GM12878 (cell line): ENCODE data around the gene LRCH4. TPM values are rescaled to one million over a fixed set of nuclear protein-coding genes. Genes with fewer than 3 reads are reported as not detected.

Experiments used
- ATAC-seq: fragments of 200-7000 bp; cut with Tn5 transposase; 3 replicates; pipeline ENCODE4 v1.9.1; 2020; ENCODE audit warnings: mild to moderate bottlenecking, moderate library complexity
- BruUV-seq: library from RNA; stranded (reverse); fragments of 400-500 nt; replicated peaks from 2 replicates; lab custom pipeline; 2021; lab: Mats Ljungman, UMichigan
- CTCF ChIA-PET: fragments of 300-600 bp; sonication (Branson Sonifier 250); formaldehyde crosslinking; extraction: SDS; loops from one replicate; lab custom pipeline; 2021; ENCODE audit warnings: inconsistent platforms; lab: Yijun Ruan, JAX
- POLR2A ChIA-PET: fragments of 350-600 bp; formaldehyde crosslinking; extraction: SDS; loops from one replicate; lab custom pipeline; 2021; ENCODE audit warnings: inconsistent platforms; lab: Charles Lee
- RAD21 ChIA-PET: fragments of 300-600 bp; sonication (Branson Sonifier 250); formaldehyde crosslinking; loops from one replicate; lab custom pipeline; 2023; ENCODE audit warnings: antibody characterized with exemption; ENCODE audit not compliant: unreplicated experiment; lab: Charles Lee
- SMC1A ChIA-PET: fragments of 300-600 bp; sonication (Branson Sonifier 250); formaldehyde crosslinking; loops from one replicate; lab custom pipeline; 2023; ENCODE audit not compliant: unreplicated experiment, uncharacterized antibody; lab: Charles Lee
- DNase-seq: peaks from one replicate; pipeline ENCODE4 v3.0.0-alpha.2; 2011; ENCODE audit warnings: low read depth, low spot score
- FAIRE-seq: peaks from 3 replicates; lab custom pipeline; 2011; peaks lifted over from hg19 to GRCh38; lab: Jason Lieb, UNC
- H2AFZ ChIP-seq: 2 replicates; pipeline ENCODE4 v1.6.0; 2011; ENCODE audit warnings: low read depth, low read length, control low read depth; ENCODE audit not compliant: control insufficient read depth
- H3K27ac ChIP-seq: 2 replicates; pipeline ENCODE4 v1.5.1; 2011; ENCODE audit warnings: control low read depth; ENCODE audit not compliant: control insufficient read depth, insufficient read depth
- H3K27me3 ChIP-seq, 2 experiments: replicated peaks in 1 of 2; 2 replicates each; pipeline versions ENCODE4 v1.6.0 to v1.6.1; 2011; ENCODE audit warnings: low read length in 1 of 2; ENCODE audit not compliant: control insufficient read depth in 2 of 2, insufficient read depth in 2 of 2
- H3K36me3 ChIP-seq, 2 experiments: 2 replicates each; pipeline ENCODE4 v1.5.1; 2011; ENCODE audit warnings: low read length in 1 of 2; ENCODE audit not compliant: control insufficient read depth in 2 of 2, insufficient read depth in 2 of 2
- H3K4me1 ChIP-seq: 2 replicates; pipeline ENCODE4 v1.6.1; 2011; ENCODE audit warnings: mild to moderate bottlenecking, low read length, moderate library complexity, mixed read lengths; ENCODE audit not compliant: control insufficient read depth, insufficient read depth
- H3K4me2 ChIP-seq: 2 replicates; pipeline ENCODE4 v1.6.0; 2011; ENCODE audit warnings: control low read depth; ENCODE audit not compliant: control insufficient read depth, insufficient read depth
- H3K4me3 ChIP-seq: fragments of 200-600 bp; sonication (generic); 2 replicates; pipeline ENCODE4 v1.5.1; 2016
- H3K79me2 ChIP-seq: 2 replicates; pipeline ENCODE4 v1.6.0; 2011; ENCODE audit warnings: low read length; ENCODE audit not compliant: control insufficient read depth, insufficient read depth
- H3K9ac ChIP-seq: 2 replicates; pipeline ENCODE4 v1.8.0; 2011; ENCODE audit warnings: low read length, control low read depth, mixed read lengths; ENCODE audit not compliant: control insufficient read depth, insufficient read depth
- H3K9me3 ChIP-seq: replicated peaks from 3 replicates; pipeline ENCODE4 v1.5.1; 2011; ENCODE audit warnings: mild to moderate bottlenecking, low read length; ENCODE audit not compliant: control insufficient read depth, insufficient read depth
- H4K20me1 ChIP-seq: 2 replicates; pipeline ENCODE4 v1.6.0; 2011; ENCODE audit not compliant: control insufficient read depth, insufficient read depth
- BHLHE40 ChIP-seq, 2 experiments: fragments of 450-650 bp in 1 of 2; IDR thresholded peaks; 2 replicates each; pipeline ENCODE4 v1.6.1; 2011 to 2017; ENCODE audit warnings: low read depth in 2 of 2, borderline replicate concordance in 1 of 2, improper control_type of control experiment in 1 of 2, low read length in 1 of 2, mild to moderate bottlenecking in 1 of 2
- BMI1 ChIP-seq: fragments of 450-650 bp; IDR thresholded peaks from 2 replicates; pipeline ENCODE4 v1.6.1; 2016; ENCODE audit warnings: mild to moderate bottlenecking, moderate library complexity, borderline replicate concordance
- CREB1 ChIP-seq: IDR thresholded peaks from 2 replicates; pipeline ENCODE4 v1.6.1; 2012; ENCODE audit warnings: low read depth, mild to moderate bottlenecking, inconsistent platforms
- FOXM1 ChIP-seq: IDR thresholded peaks from 2 replicates; pipeline ENCODE4 v1.6.1; 2012; ENCODE audit warnings: low read depth, mild to moderate bottlenecking, inconsistent platforms, low read length, moderate library complexity
- KLF5 ChIP-seq: fragments of 450-650 bp; IDR thresholded peaks from 2 replicates; pipeline ENCODE4 v1.6.1; 2014; ENCODE audit warnings: mild to moderate bottlenecking; ENCODE audit not compliant: partially characterized antibody
- MLLT1 ChIP-seq: fragments of 450-650 bp; IDR thresholded peaks from 2 replicates; pipeline ENCODE4 v1.6.1; 2016; ENCODE audit warnings: mild to moderate bottlenecking
- MTA2 ChIP-seq: fragments of 450-650 bp; IDR thresholded peaks from 2 replicates; pipeline ENCODE4 v1.6.1; 2016; ENCODE audit warnings: low read depth, mild to moderate bottlenecking, moderate library complexity
- NRF1 ChIP-seq: conservative IDR thresholded peaks from 2 replicates; pipeline ENCODE4 v1.6.1; 2011; ENCODE audit warnings: mild to moderate bottlenecking, low read depth, low read length, improper control_type of control experiment
- POLR2A ChIP-seq: IDR thresholded peaks from 2 replicates; pipeline ENCODE4 v1.6.1; 2011; ENCODE audit warnings: low read depth, mild to moderate bottlenecking, low read length
- SMAD5 ChIP-seq: IDR thresholded peaks from 2 replicates; pipeline ENCODE4 v1.6.1; 2016; ENCODE audit warnings: antibody characterized with exemption, low read depth
- SREBF2 ChIP-seq: IDR thresholded peaks from 2 replicates; pipeline ENCODE4 v1.6.1; 2012; ENCODE audit warnings: mild to moderate bottlenecking, low read length
- TCF7 ChIP-seq: IDR thresholded peaks from 2 replicates; pipeline ENCODE4 v1.6.1; 2014; ENCODE audit warnings: antibody characterized with exemption, borderline replicate concordance
- YBX1 ChIP-seq: fragments of 450-650 bp; IDR thresholded peaks from 2 replicates; pipeline ENCODE4 v1.6.1; 2016; ENCODE audit warnings: antibody characterized with exemption
- ZBTB33 ChIP-seq: fragments of 450-650 bp; IDR thresholded peaks from 2 replicates; pipeline ENCODE4 v1.6.1; 2017; ENCODE audit warnings: mild to moderate bottlenecking
- ZNF217 ChIP-seq: fragments of 450-650 bp; IDR thresholded peaks from 2 replicates; pipeline ENCODE4 v1.6.1; 2017; ENCODE audit warnings: antibody characterized with exemption, mild to moderate bottlenecking
- ZNF384 ChIP-seq: IDR thresholded peaks from 2 replicates; pipeline ENCODE4 v1.6.1; 2012; ENCODE audit warnings: low read depth, mild to moderate bottlenecking, low read length, improper control_type of control experiment, borderline replicate concordance
- WGBS: methylation state at CpG from one replicate; pipeline ENCODE4 v1.1.6; 2016; ENCODE audit warnings: low lambda C conversion rate; ENCODE audit not compliant: insufficient replicate concordance, insufficient coverage; ENCODE audit errors: missing lambda C conversion rate; 5-methylcytosine and 5-hydroxymethylcytosine counted together
- in situ Hi-C: fragments of 300-500 bp; cut with MboI; formaldehyde crosslinking; loops from 9 replicates; pipeline ENCODE4 v1.14.3; 2018; ENCODE audit warnings: mixed read lengths
- intact Hi-C: fragments of 100-400 bp; cut with micrococcal nuclease; formaldehyde crosslinking; loops from one replicate; pipeline ENCODE4 v1.14.2; 2022; ENCODE audit not compliant: unreplicated experiment
- polyA plus RNA-seq, 11 experiments: library from polyadenylated mRNA; depleted of rRNA in 4 of 11; unstranded in 6 of 11; stranded (reverse) in 5 of 11; fragments of >200 nt; fragmentation: Nextera tagmentation in 4 of 11; fragmentation: Illumina TruSeq in 1 of 11; extraction: Ambion mirVana in 4 of 11; extraction: Trizol in 1 of 11; gene quantifications; 1 replicate in 1 of 11; 2 replicates in 10 of 11; pipeline versions ENCODE4 v1.2.1 to v1.2.3, GENCODE V29; 2011 to 2016; ENCODE audit warnings: inconsistent platforms in 2 of 11, missing spikeins in 2 of 11, low read depth in 1 of 11
- total RNA-seq, 4 experiments: library from RNA; depleted of rRNA in 3 of 4; stranded (reverse); fragments of >200 nt in 3 of 4; fragmentation: Illumina TruSeq in 1 of 4; extraction: Trizol in 1 of 4; gene quantifications; 2 replicates each; pipeline versions ENCODE4 v1.2.1 to v1.2.3, GENCODE V29; 2013 to 2021

LRCH4 gene
- total and polyA plus RNA-seq, 10 of the 15 experiments (the other 5 are each of a cell fraction or from before 2014, with no cell fraction given): 0.58 to 96.7 (median 28.4) TPM

GRCh38 chr7:100568896-100569844 lies 16.8 kb downstream of the LRCH4 start:
- in situ Hi-C loops: no loop called here
- POLR2A ChIA-PET: interaction anchor here (0.6 kb wide), 1 partner anchor 115 kb away, joined by 3 read pairs; no protein-coding TSS in a partner anchor
- WGBS: 30% methylated on average over 36 of the region's 36 CpGs
- Histone ChIP-seq H3K27ac (no peak overlapping the region), H3K4me1 (peaks cover 30% of the 10 kb centered on the region), H3K27me3 (no peaks in the 10 kb centered on the region), H3K4me3 (no peak overlapping the region), H3K79me2 (no peaks in the 10 kb centered on the region), H3K4me2 (peak overlapping the region; percentile 75), H3K9ac (no peak overlapping the region), H2AFZ (no peak overlapping the region), H3K9me3 (no peaks in the 10 kb centered on the region), H4K20me1 (no peaks in the 10 kb centered on the region), H3K36me3 (peaks cover 5 to 7% of the 10 kb centered on the region in 2 experiments; a peak in 3 of 4 replicates)
- FAIRE-seq (peak; percentile 93), ATAC-seq (peak; percentile 63), DNase-seq (no peak)
- SMC1A ChIA-PET: interaction anchor here (0.9 to 1.0 kb wide), 3 partner anchors 10 to 17 kb away, joined by 3 to 4 read pairs (median 3); partner anchors contain the start of gene FBXO24
- RAD21 ChIA-PET: interaction anchor here (0.5 to 1.3 kb wide), 2 partner anchors 15 to 17 kb away, joined by 3 read pairs; partner anchors contain the start of gene FBXO24
- intact Hi-C loops: no loop called here
- BruUV-seq: no TSS peak
- CTCF ChIA-PET: interaction anchor here (0.6 to 12.6 kb wide), 3 partner anchors 9 to 124 kb away, joined by 3 to 190 read pairs (median 6); partner anchors contain the start of genes FBXO24 and LRCH4
- no peak for TF ChIP-seq KLF5
- TF ChIP-seq NRF1: no peak
- TF ChIP-seq SREBF2: no peak
- TF ChIP-seq FOXM1: 0 out of 2 replicates have a peak, but pooled peaks have one; percentile 24
- peak; percentile 9; the same call in 1 of the 2 replicates for TF ChIP-seq TCF7
- no peak for TF ChIP-seq SMAD5
- no peak for TF ChIP-seq BHLHE40 (IDR thresholded peaks at IDR 0.05; ENCODE audit: borderline replicate concordance in 1 of 2, low read depth in 2 of 2, low read length in 1 of 2)
- TF ChIP-seq BMI1: 0 out of 2 replicates have a peak, but pooled peaks have one; percentile 42
- no peak for TF ChIP-seq ZNF217
- peak; percentile 32; the same call in 1 of the 2 replicates for TF ChIP-seq CREB1
- TF ChIP-seq ZBTB33: peak; percentile 92; the same call in 1 of the 2 replicates
- no peak for TF ChIP-seq ZNF384
- no peak for TF ChIP-seq YBX1
- 0 out of 2 replicates have a peak, but pooled peaks have one; percentile 33 for TF ChIP-seq MLLT1
- TF ChIP-seq POLR2A: peak; percentile 63
- TF ChIP-seq MTA2: no peak
